ENCODE data around the gene CCDC7. TPM values are rescaled to one million over a fixed set of nuclear protein-coding genes. Genes with fewer than 3 reads are reported as not detected.

Gene CCDC7
- total RNA-seq, 1 experiment from 2014 or later: 6.3 TPM

DNA sequence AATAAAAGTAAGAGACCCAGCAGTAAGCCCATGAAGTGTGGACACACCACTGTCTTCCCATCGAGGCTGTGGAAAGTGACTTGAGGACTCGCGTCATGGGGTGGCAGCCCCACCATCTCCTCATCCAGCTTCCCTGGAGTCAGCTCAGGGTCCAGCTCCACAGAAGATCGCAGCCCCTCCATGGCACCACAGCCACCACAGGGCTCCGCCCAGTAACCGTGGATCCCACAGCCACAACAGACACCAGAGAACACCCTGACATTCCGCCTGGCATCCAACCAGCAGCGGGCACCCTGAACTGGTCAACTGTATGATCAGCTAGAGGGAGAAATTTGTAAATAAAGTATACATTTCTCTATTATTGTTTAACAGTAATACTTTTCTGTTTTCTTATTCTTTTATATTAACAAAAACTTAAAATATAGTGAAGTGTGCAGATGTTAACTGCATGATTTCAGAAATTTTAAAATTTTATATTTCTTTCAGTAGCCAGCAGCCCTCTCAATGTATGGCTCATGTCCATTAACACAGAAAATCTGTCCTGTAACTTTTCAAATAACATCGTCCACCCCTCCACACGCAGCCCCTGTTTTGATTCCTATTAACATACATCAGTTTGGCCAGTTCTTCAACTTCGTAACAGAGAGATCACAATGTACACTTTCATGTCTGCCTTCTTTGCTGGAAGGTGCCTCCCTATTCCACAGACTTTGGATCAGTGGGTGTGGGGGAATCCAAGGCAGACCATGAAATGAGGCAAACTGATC, 442.4 kb downstream of the CCDC7 start:
- no TSS peak for BruUV-seq (replicated peaks)
- Mint-ChIP-seq H3K4me3 (ENCODE audit: unreplicated experiment) (no peak overlapping the region), H3K27me3 (ENCODE audit: insufficient read depth, unreplicated experiment) (no peaks in the 10 kb centered on the region), H3K9me3 (ENCODE audit: unreplicated experiment) (no peaks in the 10 kb centered on the region), H3K4me1 (ENCODE audit: insufficient read depth, unreplicated experiment) (peaks cover 5% of the 10 kb centered on the region), H3K36me3 (ENCODE audit: insufficient read depth, unreplicated experiment) (peaks cover 27% of the 10 kb centered on the region), H3K27ac (ENCODE audit: low read depth, unreplicated experiment) (no peak overlapping the region)
- CTCF ChIA-PET: interaction anchor here (0.7 to 0.8 kb wide), 2 partner anchors 86 to 634 kb away, joined by 3 read pairs; no protein-coding TSS in a partner anchor
- POLR2A ChIA-PET: no interaction called here
- intact Hi-C loops (cut with micrococcal nuclease): no loop called here
- TF ChIP-seq, protein P1, sequence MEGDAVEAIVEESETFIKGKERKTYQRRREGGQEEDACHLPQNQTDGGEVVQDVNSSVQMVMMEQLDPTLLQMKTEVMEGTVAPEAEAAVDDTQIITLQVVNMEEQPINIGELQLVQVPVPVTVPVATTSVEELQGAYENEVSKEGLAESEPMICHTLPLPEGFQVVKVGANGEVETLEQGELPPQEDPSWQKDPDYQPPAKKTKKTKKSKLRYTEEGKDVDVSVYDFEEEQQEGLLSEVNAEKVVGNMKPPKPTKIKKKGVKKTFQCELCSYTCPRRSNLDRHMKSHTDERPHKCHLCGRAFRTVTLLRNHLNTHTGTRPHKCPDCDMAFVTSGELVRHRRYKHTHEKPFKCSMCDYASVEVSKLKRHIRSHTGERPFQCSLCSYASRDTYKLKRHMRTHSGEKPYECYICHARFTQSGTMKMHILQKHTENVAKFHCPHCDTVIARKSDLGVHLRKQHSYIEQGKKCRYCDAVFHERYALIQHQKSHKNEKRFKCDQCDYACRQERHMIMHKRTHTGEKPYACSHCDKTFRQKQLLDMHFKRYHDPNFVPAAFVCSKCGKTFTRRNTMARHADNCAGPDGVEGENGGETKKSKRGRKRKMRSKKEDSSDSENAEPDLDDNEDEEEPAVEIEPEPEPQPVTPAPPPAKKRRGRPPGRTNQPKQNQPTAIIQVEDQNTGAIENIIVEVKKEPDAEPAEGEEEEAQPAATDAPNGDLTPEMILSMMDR (IDR thresholded peaks at IDR 0.05; ENCODE audit: unreplicated experiment): no peak
- DNase-seq (ENCODE audit: unreplicated experiment): no peak

DNA sequence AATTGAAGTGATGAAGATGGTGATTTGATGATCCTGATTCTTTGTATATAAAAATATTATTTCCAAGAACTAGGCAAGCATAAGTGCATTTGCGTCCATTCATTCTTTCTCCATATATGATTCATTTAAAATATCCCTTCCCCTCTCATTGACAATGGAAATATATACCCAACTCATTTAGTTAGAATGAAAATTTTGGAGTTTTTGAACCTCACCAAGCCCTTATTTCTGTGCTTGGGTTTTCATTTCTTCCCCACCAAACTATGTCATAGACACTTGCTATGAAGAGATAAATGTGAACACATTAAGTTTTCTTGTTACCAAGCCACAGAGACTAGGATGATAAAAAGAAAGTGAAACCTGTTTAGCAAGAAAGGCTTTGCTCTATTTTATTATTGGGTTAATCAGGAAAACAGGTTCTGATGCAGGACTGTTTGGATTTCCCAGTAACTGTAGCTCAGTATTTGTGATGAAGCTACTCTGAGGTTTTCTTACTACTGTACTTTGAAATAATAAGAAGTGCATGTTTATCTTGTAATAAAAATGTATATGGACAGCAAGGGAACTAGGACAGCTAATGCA, 443.8 kb downstream of the CCDC7 start:
- POLR2A ChIA-PET: no interaction called here
- no peaks in the 10 kb centered on the region for H3K9me3 Mint-ChIP-seq (ENCODE audit: unreplicated experiment)
- H3K27ac Mint-ChIP-seq (ENCODE audit: low read depth, unreplicated experiment): no peak overlapping the region
- no peaks in the 10 kb centered on the region for H3K27me3 Mint-ChIP-seq (ENCODE audit: insufficient read depth, unreplicated experiment)
- peaks cover 5% of the 10 kb centered on the region for H3K4me1 Mint-ChIP-seq (ENCODE audit: insufficient read depth, unreplicated experiment)
- CTCF ChIA-PET: interaction anchor here (0.7 kb wide), 1 partner anchor 71 kb away, joined by 3 read pairs; no protein-coding TSS in a partner anchor
- no TSS peak for BruUV-seq (replicated peaks)
- no peak overlapping the region for H3K4me3 Mint-ChIP-seq (ENCODE audit: unreplicated experiment)
- intact Hi-C loops (cut with micrococcal nuclease): loop anchor here (5.0 kb wide), 1 partner anchor 118 kb away; no protein-coding TSS in a partner anchor
- H3K36me3 Mint-ChIP-seq (ENCODE audit: insufficient read depth, unreplicated experiment): peaks cover 36% of the 10 kb centered on the region
- TF ChIP-seq, protein P1 (IDR thresholded peaks at IDR 0.05; ENCODE audit: unreplicated experiment): no peak
- no peak for DNase-seq (ENCODE audit: unreplicated experiment)

DNA sequence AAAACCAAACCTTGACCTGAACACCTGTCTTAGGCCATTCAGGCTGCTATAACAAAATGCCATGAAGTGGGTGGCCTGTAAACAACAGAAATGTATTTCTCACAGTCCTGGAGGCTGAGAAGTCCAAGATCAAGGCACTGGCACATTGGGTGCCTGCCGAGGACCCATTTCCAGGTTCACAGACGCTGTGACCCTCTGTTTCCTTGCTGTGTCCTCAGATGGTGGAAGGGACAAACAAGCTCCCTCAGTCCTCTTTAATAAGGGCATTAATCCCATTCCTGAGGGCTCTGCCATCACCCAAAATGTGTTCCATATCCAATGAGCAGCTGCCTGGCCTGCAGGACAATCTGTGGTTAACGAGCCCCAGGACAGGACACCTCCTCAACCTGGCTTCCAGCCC, 444.5 kb downstream of the CCDC7 start:
- no peaks in the 10 kb centered on the region for H3K9me3 Mint-ChIP-seq (ENCODE audit: unreplicated experiment)
- DNase-seq (ENCODE audit: unreplicated experiment): no peak
- H3K4me1 Mint-ChIP-seq (ENCODE audit: insufficient read depth, unreplicated experiment): peaks cover 5% of the 10 kb centered on the region
- H3K4me3 Mint-ChIP-seq (ENCODE audit: unreplicated experiment): no peak overlapping the region
- ChIA-PET CTCF (interaction anchor here (0.7 kb wide), 1 partner anchor 116 kb away, joined by 3 read pairs; no protein-coding TSS in a partner anchor), POLR2A (no interaction called here)
- TF ChIP-seq, protein P1 (IDR thresholded peaks at IDR 0.05; ENCODE audit: unreplicated experiment): no peak
- H3K36me3 Mint-ChIP-seq (ENCODE audit: insufficient read depth, unreplicated experiment): peaks cover 43% of the 10 kb centered on the region
- BruUV-seq (replicated peaks): no TSS peak
- H3K27ac Mint-ChIP-seq (ENCODE audit: low read depth, unreplicated experiment): peak overlapping the region; percentile 29
- H3K27me3 Mint-ChIP-seq (ENCODE audit: insufficient read depth, unreplicated experiment): no peaks in the 10 kb centered on the region
- intact Hi-C loops (cut with micrococcal nuclease): loop anchor here (5.0 kb wide), 1 partner anchor 117 kb away; no protein-coding TSS in a partner anchor

DNA sequence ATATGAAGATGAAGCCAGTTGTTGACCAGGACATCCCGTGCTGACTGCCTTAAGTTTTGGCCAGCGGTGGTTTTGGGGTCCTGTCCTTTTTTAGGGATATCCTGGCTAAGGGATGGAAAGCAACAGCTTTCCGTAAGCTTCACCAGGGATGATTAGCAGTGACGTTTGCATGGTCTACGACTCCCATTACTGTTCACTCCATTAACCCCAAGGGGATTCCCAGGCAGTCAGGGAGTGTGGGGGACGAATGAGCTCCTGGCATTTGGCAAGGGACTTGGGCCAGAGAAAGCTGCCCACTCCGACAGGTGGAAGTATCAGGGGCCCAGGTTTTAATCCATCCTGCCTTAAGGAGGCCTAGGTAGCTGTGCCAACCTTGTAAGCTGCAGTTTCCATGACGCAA, 445.3 kb downstream of the CCDC7 start:
- Mint-ChIP-seq H3K4me1 (ENCODE audit: insufficient read depth, unreplicated experiment) (peaks cover 5% of the 10 kb centered on the region), H3K9me3 (ENCODE audit: unreplicated experiment) (no peaks in the 10 kb centered on the region), H3K27ac (ENCODE audit: low read depth, unreplicated experiment) (no peak overlapping the region), H3K27me3 (ENCODE audit: insufficient read depth, unreplicated experiment) (no peaks in the 10 kb centered on the region), H3K4me3 (ENCODE audit: unreplicated experiment) (no peak overlapping the region), H3K36me3 (ENCODE audit: insufficient read depth, unreplicated experiment) (peaks cover 45% of the 10 kb centered on the region)
- no TSS peak for BruUV-seq (replicated peaks)
- intact Hi-C loops (cut with micrococcal nuclease): loop anchor here (5.0 kb wide), 1 partner anchor 116 kb away; no protein-coding TSS in a partner anchor
- TF ChIP-seq, protein P1 (IDR thresholded peaks at IDR 0.05; ENCODE audit: unreplicated experiment): no peak
- CTCF ChIA-PET: interaction anchor here (1.0 kb wide), 1 partner anchor 118 kb away, joined by 3 read pairs; no protein-coding TSS in a partner anchor
- POLR2A ChIA-PET: no interaction called here
- DNase-seq (ENCODE audit: unreplicated experiment): no peak

All from MCF 10A (cell line).